ENCODE results near the gene STK39.

- TF ChIP-seq CTCF (conservative IDR thresholded peaks at IDR 0.05; ENCODE audit: low read length) (no peak), EZH2phosphoT487 (IDR thresholded peaks at IDR 0.05; ENCODE audit: borderline replicate concordance, low read depth, low read length) (no peak)
These were observed 212.8 kb downstream of the STK39 start for GRCh38 chr2:168034616-168035015.
